Lung (tissue), 12 donors: ENCODE results near the gene PGP. TPM values are rescaled to one million over a fixed set of nuclear protein-coding genes. Genes with fewer than 3 reads are reported as not detected.

Experiments used
- ATAC-seq: fragments of 200-7000 bp; cut with Tn5 transposase; one replicate; pipeline ENCODE4 v1.9.1; 2020; ENCODE audit warnings: moderate number of reproducible peaks; ENCODE audit not compliant: insufficient read depth, low FRiP score
- DNase-seq, 3 donors: peaks; one replicate each; pipeline ENCODE4 v3.0.0-alpha.2; 2013 to 2017
- H3K27ac ChIP-seq, 2 donors: one replicate each; pipeline ENCODE4 v1.5.1; 2013; ENCODE audit warnings: mild to moderate bottlenecking in 2 of 2, moderate library complexity in 2 of 2, control low read depth in 1 of 2, inconsistent platforms in 1 of 2, low read depth in 1 of 2, low read length in 1 of 2
- H3K27me3 ChIP-seq, 3 donors: one replicate each; pipeline ENCODE4 v1.5.1; 2013; ENCODE audit warnings: low read length in 2 of 3; ENCODE audit not compliant: control insufficient read depth in 3 of 3, insufficient read depth in 3 of 3
- H3K36me3 ChIP-seq, 4 donors: one replicate each; pipeline ENCODE4 v1.5.1; 2013; ENCODE audit warnings: low read length in 4 of 4, mild to moderate bottlenecking in 1 of 4, moderate library complexity in 1 of 4; ENCODE audit not compliant: control insufficient read depth in 4 of 4, insufficient read depth in 4 of 4
- H3K4me1 ChIP-seq, 5 donors: one replicate each; pipeline ENCODE4 v1.5.1; 2013; ENCODE audit warnings: low read length in 5 of 5, mild to moderate bottlenecking in 2 of 5, moderate library complexity in 1 of 5; ENCODE audit not compliant: control insufficient read depth in 5 of 5, insufficient read depth in 5 of 5
- H3K4me3 ChIP-seq: one replicate; pipeline ENCODE4 v1.5.1; 2013; ENCODE audit warnings: mild to moderate bottlenecking, control low read depth, moderate library complexity
- H3K9ac ChIP-seq, 2 donors: one replicate each; pipeline ENCODE4 v1.5.1; 2013; ENCODE audit warnings: low read length in 2 of 2, control low read depth in 1 of 2; ENCODE audit not compliant: insufficient read depth in 1 of 2
- H3K9me3 ChIP-seq, 4 donors: one replicate each; pipeline ENCODE4 v1.5.1; 2013; ENCODE audit warnings: low read length in 3 of 4, mild to moderate bottlenecking in 1 of 4, moderate library complexity in 1 of 4; ENCODE audit not compliant: control insufficient read depth in 4 of 4, insufficient read depth in 3 of 4
- CTCF ChIP-seq: IDR thresholded peaks from 2 replicates; pipeline ENCODE4 v1.5.1; 2012; ENCODE audit warnings: mild to moderate bottlenecking; ENCODE audit errors: control extremely low read depth, extremely low read depth
- WGBS, 2 donors: extraction: QIAGEN DNeasy Blood & Tissue Kit; methylation state at CpG; one replicate each; pipeline ENCODE4 v1.1.7; 2013; 5-methylcytosine and 5-hydroxymethylcytosine counted together
- polyA plus RNA-seq, 2 donors: library from polyadenylated mRNA; stranded (reverse); fragments of 200-250 nt; gene quantifications; one replicate each; pipeline ENCODE4 v1.2.1, GENCODE V29; 2013
- total RNA-seq, 2 donors: library from RNA; depleted of rRNA in 1 of 2; stranded (reverse); fragments of >200 nt in 1 of 2; gene quantifications; one replicate each; pipeline ENCODE4 v1.2.1, GENCODE V29; 2014 to 2021
- donor health status: control.
- donor health status: control.
- donor health status: Bipolar disorder and iron deficiency.
- donor health status: healthy.
- donor health status: DM: yes; HTN: yes; CAD: no.

PGP gene
- total and polyA plus RNA-seq, 4 donors: 3.8 to 20.9 (median 13.7) TPM

DNA sequence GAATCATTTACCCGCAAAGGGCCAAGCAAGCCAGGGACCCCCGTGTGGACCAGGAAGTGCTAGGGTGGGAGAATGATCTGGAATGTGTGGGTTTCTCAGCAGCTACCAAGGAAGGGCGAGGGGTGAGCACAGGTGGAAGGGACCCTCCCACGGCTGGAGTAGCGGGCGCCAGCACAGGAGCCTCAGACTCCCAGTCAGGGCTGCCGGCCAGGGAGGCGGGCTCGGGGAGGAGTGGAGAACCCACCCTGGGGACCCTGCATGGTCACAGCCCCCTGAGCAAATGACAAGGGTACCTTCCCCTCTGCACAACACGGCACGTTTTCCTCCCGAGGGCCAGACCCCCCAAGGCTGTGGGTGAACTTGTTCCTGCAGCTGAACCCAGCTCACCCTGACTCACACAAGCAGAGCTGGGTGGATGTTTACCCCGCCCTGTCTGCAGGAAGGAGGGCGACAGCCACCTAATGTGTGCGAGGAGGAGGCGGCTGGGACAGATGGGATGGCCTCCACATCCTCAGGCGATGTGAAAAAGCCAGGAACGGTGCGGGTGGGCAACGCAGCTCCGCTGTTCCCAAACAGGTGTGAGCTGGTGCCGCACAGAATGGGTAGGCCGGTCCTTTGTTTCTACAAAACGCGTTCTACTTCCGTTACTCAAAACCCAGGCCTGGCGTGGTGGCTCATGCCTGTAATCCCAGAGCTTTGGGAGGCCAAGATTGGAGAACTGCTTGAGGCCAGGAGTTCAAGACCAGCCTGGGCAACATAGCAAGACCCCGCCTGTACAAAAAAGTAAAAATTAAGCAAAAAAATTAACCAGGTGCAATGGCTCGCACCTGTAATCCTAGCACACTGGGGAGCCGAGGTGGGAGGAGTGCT is 30.5 kb upstream of the PGP start:
- no peak overlapping the region for H3K27ac ChIP-seq
- H3K4me3 ChIP-seq: no peak overlapping the region
- H3K4me1 ChIP-seq: peaks cover 0 to 3% (median 0%) of the 10 kb centered on the region in 5 donors
- no peak overlapping the region for H3K9ac ChIP-seq
- ATAC-seq (no peak), DNase-seq (no peak)
- H3K36me3 ChIP-seq: peaks cover 8 to 37% (median 21%) of the 10 kb centered on the region in 4 donors
- WGBS, 2 donors: 95 to 96% methylated on average over 30 of the region's 30 CpGs
- no peaks in the 10 kb centered on the region for H3K27me3 ChIP-seq
- H3K9me3 ChIP-seq: no peaks in the 10 kb centered on the region
- no peak for TF ChIP-seq CTCF

- Histone ChIP-seq H3K36me3 (peaks cover 7 to 43% (median 22%) of the 10 kb centered on the region in 4 donors), H3K27me3 (no peaks in the 10 kb centered on the region), H3K9me3 (no peaks in the 10 kb centered on the region), H3K4me3 (no peak overlapping the region), H3K27ac (no peak overlapping the region), H3K4me1 (peaks cover 0 to 3% (median 0%) of the 10 kb centered on the region in 5 donors), H3K9ac (no peak overlapping the region)
- DNase-seq (no peak), ATAC-seq (no peak)
- 85 to 91% methylated on average over 17 of the region's 17 CpGs for WGBS, 2 donors
- no peak for TF ChIP-seq CTCF
These were observed 29.7 kb upstream of the PGP start for GRCh38 chr16:2244301-2244700.

DNA sequence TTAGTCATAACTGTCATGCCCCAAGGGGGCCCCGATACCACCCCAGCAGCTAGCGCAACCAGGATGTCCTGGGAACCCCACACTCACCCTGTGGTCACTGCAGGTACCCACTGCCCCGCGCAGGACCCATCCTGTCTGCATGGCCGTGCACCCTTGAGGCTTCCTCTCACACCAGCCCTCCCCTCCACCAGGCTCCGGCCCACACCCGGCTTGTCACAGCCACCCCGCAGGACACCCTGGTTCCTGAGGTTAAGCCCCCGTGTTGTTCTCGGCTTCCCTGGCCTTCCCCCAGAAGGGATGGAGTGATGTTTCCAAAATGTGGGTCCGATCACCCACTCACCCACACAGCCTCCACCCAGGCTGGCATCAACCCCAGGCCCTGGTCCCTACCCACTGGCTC is 29.1 kb upstream of the PGP start:
- H3K27me3 ChIP-seq: no peaks in the 10 kb centered on the region
- H3K36me3 ChIP-seq: peaks cover 6 to 44% (median 22%) of the 10 kb centered on the region in 4 donors
- 93 to 95% methylated on average over 11 of the region's 11 CpGs for WGBS, 2 donors
- no peak for ATAC-seq
- no peak overlapping the region for H3K4me3 ChIP-seq
- no peak overlapping the region for H3K27ac ChIP-seq
- H3K9ac ChIP-seq: no peak overlapping the region
- no peak for TF ChIP-seq CTCF
- H3K4me1 ChIP-seq: peaks cover 0 to 3% (median 0%) of the 10 kb centered on the region in 5 donors
- no peak for DNase-seq
- H3K9me3 ChIP-seq: no peaks in the 10 kb centered on the region
